GM19099 (cell line): ENCODE measurements around the gene HS3ST6.

Source experiments
- POLR2A ChIP-seq: IDR thresholded peaks from 3 replicates; pipeline ENCODE4 v1.6.1; 2011; ENCODE audit warnings: low read depth; ENCODE audit not compliant: insufficient read length; ENCODE audit errors: extremely low read depth

Gene HS3ST6

DNA sequence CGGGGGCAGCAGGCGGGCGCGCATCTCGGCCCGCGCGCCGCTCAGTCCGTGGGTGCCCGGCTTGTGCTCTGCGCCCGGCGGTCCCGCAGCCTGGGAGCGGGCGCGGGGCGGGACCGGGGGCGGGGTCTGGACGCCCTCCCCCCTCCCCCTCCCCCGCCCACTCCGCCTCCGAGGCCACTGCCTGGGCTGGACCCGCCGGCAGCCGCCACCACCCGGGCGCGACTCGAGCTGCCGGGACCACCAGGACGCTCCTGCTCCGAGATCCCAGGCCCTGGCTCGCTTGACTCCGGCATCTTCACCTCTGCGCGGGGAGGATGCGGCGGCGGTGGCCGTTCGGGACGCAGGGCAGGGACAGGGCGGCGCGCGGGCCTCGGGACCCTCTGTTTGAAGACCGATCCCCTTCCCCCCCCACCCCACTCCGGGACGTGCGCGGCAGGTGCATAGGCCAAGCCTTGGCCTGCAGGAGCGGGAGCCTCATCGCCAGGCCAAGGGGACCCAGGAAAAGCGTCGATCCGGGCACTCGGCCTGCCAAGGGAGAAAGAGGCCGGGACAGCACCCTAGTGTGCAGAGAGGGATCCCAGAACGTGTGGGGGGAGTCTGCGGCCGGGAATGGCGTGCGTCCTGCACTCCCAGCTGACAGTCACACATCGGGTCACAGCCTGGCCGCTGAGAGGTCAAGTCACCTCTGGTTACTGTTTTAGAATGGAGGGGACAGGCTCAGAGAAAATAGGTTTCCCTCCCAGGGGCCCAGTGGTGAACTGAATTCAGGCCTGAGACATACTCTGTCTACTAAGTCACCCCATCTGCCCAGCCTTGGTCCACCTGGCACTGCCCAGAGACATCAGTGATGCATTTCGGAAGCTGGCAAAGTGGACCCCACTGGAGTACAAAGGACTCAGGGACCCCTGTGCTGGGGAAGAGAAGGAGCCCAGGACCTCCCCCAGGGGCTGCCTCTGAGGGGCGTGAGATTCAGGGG is at the start of gene HS3ST6:
Gene HS3ST6, minus strand, starts transcription at position 65 of the 976 bp plus-strand sequence. CDS start 92 bp downstream, outside the sequence.
- TF ChIP-seq POLR2A: no peak

- peak; percentile 20 for TF ChIP-seq POLR2A
Measured at GRCh38 chr16:1966460-1966859, 48.2 kb upstream of the HS3ST6 start, which contains the start of gene RNF151. Gene RNF151, plus strand, starts transcription at chr16:1966856. Its CDS starts 26 bp downstream, at chr16:1966882.

- no peak for TF ChIP-seq POLR2A
Measured at GRCh38 chr16:1965396-1966001, 47.3 kb upstream of the HS3ST6 start.

- TF ChIP-seq POLR2A: peak; percentile 100
Measured at GRCh38 chr16:1964506-1965395, 46.5 kb upstream of the HS3ST6 start, which contains the start of gene RPS2. Gene RPS2, minus strand, starts transcription at chr16:1964826. Its CDS starts 201 bp downstream, at chr16:1964625.

GRCh38 chr16:1963806-1964505 is 45.7 kb upstream of the HS3ST6 start:
- no peak for TF ChIP-seq POLR2A

DNA sequence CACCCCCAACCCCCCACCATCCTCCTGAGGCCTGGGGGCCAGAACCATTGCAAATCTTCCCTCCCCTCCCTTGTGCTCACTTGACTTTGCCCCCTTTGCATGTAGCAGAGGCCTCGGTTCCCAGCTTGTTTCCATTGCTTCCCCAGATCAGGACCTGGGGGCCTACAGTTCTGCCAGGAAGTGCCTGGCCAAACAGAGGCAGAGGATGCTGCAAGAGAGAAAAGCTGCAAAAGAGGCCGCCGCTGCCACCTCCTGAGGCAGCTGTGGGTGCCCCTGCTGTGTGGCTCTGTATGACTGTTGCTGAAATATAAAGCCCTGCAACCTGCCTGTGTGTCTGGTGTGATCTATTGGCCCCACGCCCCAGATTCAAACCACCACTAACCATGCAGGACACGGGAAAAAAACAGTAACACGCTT is 43.4 kb upstream of the HS3ST6 start:
- TF ChIP-seq POLR2A: no peak

DNA sequence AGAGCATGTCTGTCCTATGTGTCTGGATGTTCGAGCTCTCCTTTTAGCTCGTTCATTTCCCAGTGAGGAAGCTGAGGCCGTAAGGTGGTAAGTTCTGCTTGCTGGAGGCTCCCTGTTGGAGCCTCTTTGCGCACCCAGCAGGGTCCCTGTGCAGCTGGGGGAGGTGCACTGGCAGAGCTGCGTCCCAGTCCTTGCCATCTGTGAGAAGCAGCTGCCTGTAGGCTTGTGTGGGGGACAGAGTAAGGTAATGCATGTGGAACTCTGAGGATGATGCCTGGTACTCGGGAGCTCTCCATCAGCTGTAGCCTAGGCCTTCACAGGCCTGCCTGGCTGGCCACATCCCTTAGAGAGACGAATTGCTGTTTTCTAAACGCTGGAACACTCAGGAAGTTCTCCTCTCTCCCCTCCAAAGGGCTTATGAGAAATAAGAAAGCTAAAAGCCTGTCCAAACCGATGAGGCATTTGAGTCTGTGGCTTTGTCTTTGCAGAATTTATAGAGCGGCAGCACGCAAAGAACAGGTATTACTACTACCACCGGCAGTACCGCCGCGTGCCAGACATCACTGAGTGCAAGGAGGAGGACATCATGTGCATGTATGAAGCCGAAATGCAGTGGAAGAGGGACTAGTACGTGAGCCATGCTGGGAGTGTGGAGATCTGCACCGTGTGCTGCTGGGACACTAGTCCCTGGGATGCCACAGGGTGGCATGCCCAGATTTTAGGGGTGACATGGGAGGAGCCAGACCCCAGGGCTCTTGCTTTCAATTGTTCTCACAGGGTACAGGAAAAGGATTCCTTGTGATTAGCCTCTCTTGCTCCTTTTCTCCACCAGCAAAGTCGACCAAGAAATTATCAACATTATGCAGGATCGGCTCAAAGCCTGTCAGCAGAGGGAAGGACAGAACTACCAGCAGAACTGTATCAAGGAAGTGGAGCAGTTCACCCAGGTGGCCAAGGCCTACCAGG is 42.7 kb upstream of the HS3ST6 start:
- peak; percentile 57 for TF ChIP-seq POLR2A

DNA sequence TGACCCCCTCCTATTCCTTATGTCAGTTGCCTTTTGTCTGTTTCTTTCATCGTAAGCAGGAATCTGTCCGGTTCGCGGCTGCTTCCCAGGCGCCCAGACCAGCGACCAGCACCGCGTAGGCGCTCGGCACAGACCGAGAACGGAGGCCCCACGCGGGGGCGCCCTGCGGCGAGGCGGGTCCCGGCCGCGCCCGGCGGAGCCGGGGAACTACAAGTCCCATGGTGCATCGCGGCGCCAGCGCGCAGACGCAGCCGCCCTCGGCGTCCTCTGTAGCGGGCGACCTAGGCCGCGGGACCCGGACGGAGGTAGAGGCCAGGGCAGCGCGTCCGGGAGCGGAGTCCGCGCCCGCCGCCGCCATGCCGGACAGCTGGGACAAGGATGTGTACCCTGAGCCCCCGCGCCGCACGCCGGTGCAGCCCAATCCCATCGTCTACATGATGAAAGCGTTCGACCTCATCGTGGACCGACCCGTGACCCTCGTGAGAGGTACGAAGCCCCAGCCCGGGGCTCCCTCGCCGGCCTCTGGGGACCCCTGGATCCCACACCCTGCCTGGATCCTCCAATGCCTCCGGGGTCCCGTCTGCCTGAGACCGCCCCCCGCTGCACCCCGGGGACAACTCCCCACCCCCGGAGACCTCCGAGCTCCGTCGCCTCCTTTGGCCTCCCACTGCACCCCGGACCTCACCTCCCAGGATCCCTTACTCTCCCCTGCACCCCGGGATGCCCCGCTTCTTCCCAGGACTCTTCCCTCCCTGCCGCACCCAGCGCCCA is 41.2 kb upstream of the HS3ST6 start, which contains the start of gene NDUFB10:
Gene NDUFB10, plus strand, starts transcription at position 270 of the 771 bp plus-strand sequence. Its CDS starts 87 bp downstream, at position 357.
- TF ChIP-seq POLR2A: peak; percentile 88

- TF ChIP-seq POLR2A: no peak
Measured at GRCh38 chr16:1958715-1959268, 40.6 kb upstream of the HS3ST6 start.

DNA sequence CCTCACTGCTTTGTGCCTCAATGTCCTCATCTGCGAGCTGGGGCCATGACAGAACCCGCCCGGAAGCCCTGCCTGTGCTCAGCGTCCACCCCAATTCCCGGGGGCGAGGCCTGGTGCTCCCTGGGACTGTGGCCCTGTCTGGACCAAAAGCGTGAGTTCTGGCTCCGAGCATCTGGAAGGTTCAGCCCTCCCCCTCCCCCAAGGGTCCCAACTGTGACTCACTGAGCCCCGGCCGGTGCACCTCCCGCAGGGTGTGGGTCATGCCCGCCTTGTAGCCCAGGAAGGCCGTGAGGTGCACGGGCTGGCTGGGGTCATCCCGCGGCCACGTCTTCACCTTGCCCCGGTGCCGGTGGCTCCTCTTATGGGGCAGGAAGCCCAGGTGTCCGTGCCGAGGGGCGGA is 35.5 kb upstream of the HS3ST6 start:
- TF ChIP-seq POLR2A: no peak

GRCh38 chr16:1950559-1950958 is 32.3 kb upstream of the HS3ST6 start:
- TF ChIP-seq POLR2A: no peak

DNA sequence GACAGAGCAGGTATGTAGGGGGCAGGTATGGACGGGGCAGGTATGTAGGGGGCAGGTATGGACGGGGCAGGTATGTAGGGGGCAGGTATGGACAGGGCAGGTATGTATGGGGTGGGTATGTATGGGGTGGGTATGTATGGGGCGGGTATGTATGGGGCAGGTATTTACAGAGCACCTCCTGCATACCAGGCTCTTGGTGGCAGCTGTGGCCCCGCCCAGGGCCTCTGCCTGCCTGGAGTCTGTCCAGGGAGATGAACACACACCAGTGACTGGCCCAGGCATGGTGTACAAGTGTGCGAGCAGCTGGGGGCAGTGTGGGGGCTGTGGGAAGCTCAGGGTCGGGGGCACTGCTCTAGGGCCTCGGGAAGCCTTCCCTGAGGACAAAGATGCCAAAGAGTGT is 31.8 kb upstream of the HS3ST6 start:
- no peak for TF ChIP-seq POLR2A
